GM12864 (cell line): ENCODE data around the gene MYRF.

Source experiments
- DNase-seq: peaks from one replicate; pipeline ENCODE4 v3.0.0-alpha.2; 2011; ENCODE audit warnings: low read depth
- H3K4me3 ChIP-seq: 2 replicates; pipeline ENCODE4 v1.5.1; 2011; ENCODE audit warnings: mild to moderate bottlenecking, low read depth, low read length, control low read depth
- CTCF ChIP-seq: IDR thresholded peaks from 2 replicates; pipeline ENCODE4 v1.5.1; 2011; ENCODE audit warnings: low read depth, mild to moderate bottlenecking, moderate library complexity, low read length, control low read depth, inconsistent platforms; ENCODE audit errors: missing control alignments

The MYRF gene

DNA sequence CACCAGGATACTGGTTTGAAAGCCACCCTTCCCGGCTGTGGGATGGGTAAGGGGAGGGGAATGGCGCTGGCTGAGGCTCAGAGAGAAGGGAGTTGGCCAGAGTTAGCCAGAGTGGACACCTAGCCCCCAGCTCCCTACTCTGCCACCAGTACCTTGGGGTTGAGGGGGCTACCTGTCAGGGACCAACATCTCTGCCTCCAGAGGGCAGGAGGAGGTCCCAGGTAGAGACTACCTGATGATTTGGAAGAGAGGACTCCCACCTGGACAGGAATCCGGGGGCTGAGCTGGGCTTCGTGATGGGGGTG is 3.7 kb downstream of the MYRF start:
- H3K4me3 ChIP-seq: no peak overlapping the region
- no peak for TF ChIP-seq CTCF
- no peak for DNase-seq

GRCh38 chr11:61756452-61757212 is 4.2 kb downstream of the MYRF start:
- no peak overlapping the region for H3K4me3 ChIP-seq
- TF ChIP-seq CTCF: no peak
- DNase-seq: no peak

- no peak for TF ChIP-seq CTCF
- DNase-seq: no peak
- no peak overlapping the region for H3K4me3 ChIP-seq
These were observed 4.9 kb downstream of the MYRF start for GRCh38 chr11:61757213-61757862.

GRCh38 chr11:61760946-61761345 is 8.5 kb downstream of the MYRF start:
- no peak for TF ChIP-seq CTCF
- H3K4me3 ChIP-seq: no peak overlapping the region
- DNase-seq: no peak

- no peak for TF ChIP-seq CTCF
- H3K4me3 ChIP-seq: no peak overlapping the region
- DNase-seq: no peak
These were observed 9.2 kb downstream of the MYRF start for GRCh38 chr11:61761440-61762222.

- no peak for DNase-seq
- no peak for TF ChIP-seq CTCF
- no peak overlapping the region for H3K4me3 ChIP-seq
These were observed 9.8 kb downstream of the MYRF start for GRCh38 chr11:61762223-61762615.
